Measurements from ENCODE around the gene ZNF616.

ZNF616 gene

DNA sequence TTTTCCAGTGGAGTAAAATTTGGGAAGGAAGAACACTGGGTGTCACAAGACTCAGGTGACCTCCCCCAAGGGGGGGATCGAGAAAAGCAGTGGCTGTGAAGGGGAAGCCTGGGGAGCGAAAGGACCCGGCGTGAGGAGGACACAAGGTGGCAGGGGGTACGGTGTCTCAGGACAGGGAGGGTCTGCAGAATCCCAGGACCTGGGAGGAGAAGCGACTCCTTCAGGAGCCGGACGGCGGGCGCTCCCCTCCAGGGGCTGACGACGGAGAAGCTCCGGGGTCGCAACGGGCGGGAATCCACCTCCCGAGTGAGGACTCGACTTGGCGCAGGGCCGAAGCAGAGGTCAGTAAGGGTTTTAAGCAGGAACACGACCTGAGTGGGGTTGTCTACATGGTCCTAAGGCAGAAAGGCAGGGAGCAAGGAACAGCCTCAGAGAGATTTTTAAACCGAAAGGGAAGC is 31.2 kb upstream of the ZNF616 start:
- no peak for DNase-seq (ENCODE audit: low spot score)
- TF ChIP-seq, protein P1, sequence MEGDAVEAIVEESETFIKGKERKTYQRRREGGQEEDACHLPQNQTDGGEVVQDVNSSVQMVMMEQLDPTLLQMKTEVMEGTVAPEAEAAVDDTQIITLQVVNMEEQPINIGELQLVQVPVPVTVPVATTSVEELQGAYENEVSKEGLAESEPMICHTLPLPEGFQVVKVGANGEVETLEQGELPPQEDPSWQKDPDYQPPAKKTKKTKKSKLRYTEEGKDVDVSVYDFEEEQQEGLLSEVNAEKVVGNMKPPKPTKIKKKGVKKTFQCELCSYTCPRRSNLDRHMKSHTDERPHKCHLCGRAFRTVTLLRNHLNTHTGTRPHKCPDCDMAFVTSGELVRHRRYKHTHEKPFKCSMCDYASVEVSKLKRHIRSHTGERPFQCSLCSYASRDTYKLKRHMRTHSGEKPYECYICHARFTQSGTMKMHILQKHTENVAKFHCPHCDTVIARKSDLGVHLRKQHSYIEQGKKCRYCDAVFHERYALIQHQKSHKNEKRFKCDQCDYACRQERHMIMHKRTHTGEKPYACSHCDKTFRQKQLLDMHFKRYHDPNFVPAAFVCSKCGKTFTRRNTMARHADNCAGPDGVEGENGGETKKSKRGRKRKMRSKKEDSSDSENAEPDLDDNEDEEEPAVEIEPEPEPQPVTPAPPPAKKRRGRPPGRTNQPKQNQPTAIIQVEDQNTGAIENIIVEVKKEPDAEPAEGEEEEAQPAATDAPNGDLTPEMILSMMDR (IDR thresholded peaks at IDR 0.05; ENCODE audit: extremely low read depth, missing control alignments), result no peak

DNA sequence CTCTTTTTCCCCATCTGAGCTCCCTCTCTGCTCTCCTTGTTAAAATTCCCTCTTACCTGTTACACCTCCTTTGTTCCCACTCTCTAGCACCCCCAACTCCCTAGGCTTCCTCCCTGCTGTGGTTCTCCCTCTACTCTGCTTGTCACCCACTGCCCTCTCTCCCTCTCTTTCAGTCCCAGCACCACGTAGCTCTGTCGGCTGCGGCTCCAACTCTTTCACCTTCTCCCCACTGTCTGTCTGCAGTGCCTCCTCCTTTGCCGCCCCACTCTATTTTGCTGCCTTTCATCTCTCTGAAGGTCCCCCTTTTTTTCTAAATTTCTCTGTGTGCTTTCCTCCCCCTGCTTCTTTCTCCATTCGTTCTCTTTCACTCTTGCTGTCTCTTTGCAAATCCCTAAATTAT is 30.6 kb upstream of the ZNF616 start:
- TF ChIP-seq, protein P1 (IDR thresholded peaks at IDR 0.05; ENCODE audit: extremely low read depth, missing control alignments), result no peak
- DNase-seq (ENCODE audit: low spot score), result no peak

- no peak for DNase-seq (ENCODE audit: low spot score)
- TF ChIP-seq, protein P1 (IDR thresholded peaks at IDR 0.05; ENCODE audit: extremely low read depth, missing control alignments), result no peak
Observed at GRCh38 chr19:52155596-52156359, 16.0 kb upstream of the ZNF616 start.

GRCh38 chr19:52148256-52148655 is 8.5 kb upstream of the ZNF616 start:
- no peak for DNase-seq (ENCODE audit: low spot score)
- TF ChIP-seq, protein P1 (IDR thresholded peaks at IDR 0.05; ENCODE audit: extremely low read depth, missing control alignments), result no peak

DNA sequence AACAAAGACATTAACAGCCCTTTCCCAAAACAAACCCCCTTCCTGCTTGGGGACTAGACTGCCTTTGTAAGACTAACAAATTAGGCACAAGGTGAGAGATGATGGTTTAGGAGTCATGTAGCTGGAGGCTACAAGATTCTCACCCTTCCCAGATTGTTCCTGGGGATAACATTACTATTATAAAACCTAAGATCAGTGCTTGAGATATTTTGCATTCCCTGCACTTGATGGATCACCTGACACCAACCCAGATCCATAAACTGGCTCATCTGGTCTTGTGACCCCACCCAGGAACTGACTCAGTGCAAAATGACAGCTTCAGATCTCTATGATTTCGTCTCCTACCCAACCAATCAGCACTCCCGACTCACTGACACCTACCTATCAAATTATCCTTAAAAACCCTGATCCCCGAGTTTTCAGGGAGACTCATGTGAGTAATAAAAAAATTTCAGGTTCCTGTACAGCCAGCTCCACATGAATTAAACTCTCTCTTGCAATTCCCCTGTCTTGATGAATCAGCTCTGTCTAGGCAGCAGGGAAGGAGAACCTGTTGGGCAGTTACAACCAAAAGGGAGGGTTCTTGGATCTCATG is 2.4 kb upstream of the ZNF616 start:
- DNase-seq (ENCODE audit: low spot score), result no peak
- TF ChIP-seq, protein P1 (IDR thresholded peaks at IDR 0.05; ENCODE audit: extremely low read depth, missing control alignments), result no peak

DNA sequence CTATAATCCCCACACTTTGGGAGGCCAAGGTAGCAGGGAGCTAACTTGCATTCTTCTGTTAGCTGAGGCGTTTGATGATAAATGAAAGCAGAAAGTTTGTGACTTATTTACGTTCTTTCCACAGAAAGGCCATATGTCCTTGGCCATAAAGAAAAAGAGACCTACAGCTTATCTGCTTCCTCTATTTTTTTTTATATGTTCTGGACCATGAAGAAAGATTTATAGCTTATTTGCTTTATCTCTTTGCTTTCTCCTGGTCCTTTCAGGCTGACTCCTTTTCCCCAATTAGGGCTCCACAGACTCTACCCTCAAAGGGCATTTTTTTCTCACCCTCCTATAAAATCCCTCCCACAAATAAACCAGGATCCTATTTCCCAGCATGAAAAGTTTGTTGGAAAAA is 1.5 kb upstream of the ZNF616 start:
- DNase-seq (ENCODE audit: low spot score), result no peak
- TF ChIP-seq, protein P1 (IDR thresholded peaks at IDR 0.05; ENCODE audit: extremely low read depth, missing control alignments), result no peak

DNA sequence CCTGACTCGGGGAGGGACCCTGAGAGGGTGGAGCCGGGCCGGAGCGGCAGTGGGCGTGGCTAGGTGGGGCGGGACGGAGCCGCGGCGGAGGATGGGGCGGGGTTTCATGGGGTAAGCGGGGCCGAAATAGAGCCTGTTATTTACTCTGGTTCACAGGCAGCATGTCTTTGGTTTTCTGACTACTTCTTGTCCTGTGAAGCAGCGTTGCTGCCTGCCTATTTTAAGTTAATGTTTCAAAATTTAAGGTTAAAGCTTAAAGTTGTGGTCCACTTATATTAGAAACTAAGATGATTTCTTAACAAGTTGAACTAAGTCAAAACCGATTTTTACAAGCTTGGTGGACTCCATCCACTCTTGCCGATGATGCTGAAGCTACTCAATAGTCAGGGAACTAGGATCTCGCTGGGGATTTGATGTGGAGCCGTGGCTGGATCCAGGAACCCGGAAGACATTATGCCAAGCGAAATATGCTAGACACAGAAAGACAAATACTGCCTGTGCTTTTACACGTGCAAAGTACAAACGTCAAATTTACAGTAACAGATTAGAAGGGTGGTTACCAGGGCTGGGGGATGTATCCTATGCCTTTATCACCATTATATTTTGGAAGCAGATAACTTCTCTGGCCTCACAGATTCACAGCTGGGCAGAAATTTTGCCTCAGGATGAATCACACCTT is 433 bp upstream of the ZNF616 start:
- DNase-seq (ENCODE audit: low spot score), result peak; percentile 94
- TF ChIP-seq, protein P1 (IDR thresholded peaks at IDR 0.05; ENCODE audit: extremely low read depth, missing control alignments), result no peak

All from GM20000 (cell line).